Keratinocyte (primary cell): Measurements from ENCODE around the gene FAAH.
"Not testable (repeated sequence)": the region's sequence is repeated elsewhere in the genome, so short reads cannot be mapped to it uniquely, and the experiment has no call there.

Source experiments
- EZH2 ChIP-seq: IDR thresholded peaks from one replicate; pipeline ENCODE4 v1.6.1; 2012; ENCODE audit warnings: inconsistent platforms, mild to moderate bottlenecking, low read length, moderate library complexity
- TF ChIP-seq, protein P1 (sequence below), 3 experiments: IDR thresholded peaks in 1 of 3; conservative IDR thresholded peaks in 1 of 3; optimal IDR thresholded peaks in 1 of 3; 2 replicates in 2 of 3; 3 replicates in 1 of 3; pipeline versions ENCODE3 to v1.5.1; 2011; ENCODE audit warnings: low read length in 3 of 3, mild to moderate bottlenecking in 3 of 3, moderate library complexity in 2 of 3, control low read depth in 1 of 3, inconsistent platforms in 1 of 3; ENCODE audit not compliant: insufficient read depth in 2 of 3; ENCODE audit errors: extremely low read depth in 1 of 3

DNA sequence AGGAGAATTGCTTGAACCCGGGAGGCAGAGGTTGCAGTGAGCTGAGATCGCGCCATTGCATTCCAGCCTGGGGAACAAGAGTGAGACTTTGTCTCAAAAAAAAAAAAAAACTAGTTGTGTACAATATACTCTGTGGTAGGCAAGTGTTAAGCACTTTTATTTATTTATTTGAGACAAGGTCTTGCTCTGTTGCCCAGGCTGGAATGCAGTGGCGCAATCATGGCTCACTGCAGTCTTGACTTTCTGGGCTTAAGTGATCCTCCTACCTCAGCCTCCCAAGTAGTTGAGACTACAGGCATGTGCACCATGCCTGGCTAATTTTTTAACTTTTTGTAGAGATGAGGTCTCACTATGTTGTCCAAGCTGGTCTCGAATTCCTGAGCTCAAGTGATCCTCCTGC, 38.2 kb upstream of the FAAH start:
- TF ChIP-seq, protein P1, sequence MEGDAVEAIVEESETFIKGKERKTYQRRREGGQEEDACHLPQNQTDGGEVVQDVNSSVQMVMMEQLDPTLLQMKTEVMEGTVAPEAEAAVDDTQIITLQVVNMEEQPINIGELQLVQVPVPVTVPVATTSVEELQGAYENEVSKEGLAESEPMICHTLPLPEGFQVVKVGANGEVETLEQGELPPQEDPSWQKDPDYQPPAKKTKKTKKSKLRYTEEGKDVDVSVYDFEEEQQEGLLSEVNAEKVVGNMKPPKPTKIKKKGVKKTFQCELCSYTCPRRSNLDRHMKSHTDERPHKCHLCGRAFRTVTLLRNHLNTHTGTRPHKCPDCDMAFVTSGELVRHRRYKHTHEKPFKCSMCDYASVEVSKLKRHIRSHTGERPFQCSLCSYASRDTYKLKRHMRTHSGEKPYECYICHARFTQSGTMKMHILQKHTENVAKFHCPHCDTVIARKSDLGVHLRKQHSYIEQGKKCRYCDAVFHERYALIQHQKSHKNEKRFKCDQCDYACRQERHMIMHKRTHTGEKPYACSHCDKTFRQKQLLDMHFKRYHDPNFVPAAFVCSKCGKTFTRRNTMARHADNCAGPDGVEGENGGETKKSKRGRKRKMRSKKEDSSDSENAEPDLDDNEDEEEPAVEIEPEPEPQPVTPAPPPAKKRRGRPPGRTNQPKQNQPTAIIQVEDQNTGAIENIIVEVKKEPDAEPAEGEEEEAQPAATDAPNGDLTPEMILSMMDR (optimal IDR thresholded peaks at IDR 0.05 in 1 of 3, IDR thresholded peaks at IDR 0.05 in 1 of 3, conservative IDR thresholded peaks at IDR 0.05 in 1 of 3; ENCODE audit: extremely low read depth in 1 of 3, insufficient read depth in 2 of 3, low read length in 3 of 3), result not testable (repeated sequence)
- TF ChIP-seq EZH2, result not testable (repeated sequence)
